GM12873 (cell line): Measurements from ENCODE around the gene PCNX1.

ENCODE experiments used
- CTCF ChIP-seq: IDR thresholded peaks from 2 replicates; pipeline ENCODE4 v1.5.1; 2012; ENCODE audit warnings: low read depth, mild to moderate bottlenecking, moderate library complexity, low read length, control low read depth; ENCODE audit not compliant: insufficient read depth; ENCODE audit errors: missing control alignments

Gene PCNX1

GRCh38 chr14:70987041-70987440 lies 79.8 kb downstream of the PCNX1 start:
- TF ChIP-seq CTCF, result no peak

- TF ChIP-seq CTCF, result no peak
Measured at GRCh38 chr14:70988452-70988851, 81.2 kb downstream of the PCNX1 start.

- TF ChIP-seq CTCF, result no peak
Measured at GRCh38 chr14:70993931-70994330, 86.7 kb downstream of the PCNX1 start.

DNA sequence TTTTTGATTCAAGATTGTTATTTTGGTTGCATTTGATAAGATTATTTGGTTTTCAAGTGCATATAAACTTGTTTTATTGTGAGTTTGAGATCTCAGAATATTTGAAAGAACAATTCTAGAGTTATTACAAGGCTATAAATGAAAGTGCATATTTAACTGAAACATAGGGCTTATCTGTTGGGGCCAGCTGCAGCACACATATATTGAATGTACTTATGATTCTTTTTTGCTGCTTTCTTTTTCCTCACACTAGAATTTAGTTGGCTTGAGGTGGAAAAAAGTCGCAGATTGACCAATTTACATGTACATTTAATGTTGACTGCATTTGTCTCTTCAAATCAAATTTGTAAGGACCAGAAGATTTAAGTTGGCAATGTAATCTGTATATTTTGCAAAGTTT lies 88.0 kb downstream of the PCNX1 start:
- TF ChIP-seq CTCF, result no peak

DNA sequence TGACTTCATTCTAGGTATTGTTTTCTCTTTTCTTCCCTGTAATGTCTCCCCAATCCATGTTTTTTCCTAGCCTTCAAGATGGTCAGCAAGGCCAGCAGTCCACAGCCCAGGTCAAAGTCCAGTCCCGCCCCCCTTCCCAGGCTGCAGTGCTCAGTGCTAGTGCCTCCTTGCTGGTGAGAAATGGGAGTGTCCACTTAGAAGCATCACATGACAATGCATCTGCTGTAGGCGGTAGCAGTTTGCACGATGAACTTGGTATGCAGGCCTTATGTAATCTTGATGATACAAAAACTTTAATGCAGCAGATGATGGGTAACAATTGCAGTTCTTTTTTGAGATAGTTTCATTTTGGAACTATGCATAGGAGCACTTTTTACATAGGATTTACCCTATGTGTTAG lies 88.4 kb downstream of the PCNX1 start:
- TF ChIP-seq CTCF, result no peak

DNA sequence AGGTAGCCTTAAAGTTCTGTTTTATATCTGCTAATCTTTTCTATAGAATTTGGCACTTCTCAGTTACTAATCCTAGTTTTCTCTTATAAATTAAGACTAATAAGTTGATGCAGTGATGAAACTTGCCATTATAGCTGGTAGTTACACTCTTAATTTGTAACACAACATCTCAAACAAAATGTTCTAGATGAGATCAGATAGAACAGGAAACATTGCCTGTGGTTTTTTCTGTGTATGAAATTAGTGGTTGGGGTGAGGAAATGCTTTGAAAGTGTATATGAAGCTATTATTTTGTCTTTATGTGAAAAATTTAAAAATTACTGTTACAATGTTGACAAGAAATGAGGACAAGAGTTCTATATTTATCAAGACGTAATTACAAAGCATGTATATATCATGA lies 91.9 kb downstream of the PCNX1 start:
- TF ChIP-seq CTCF, result no peak

- TF ChIP-seq CTCF, result no peak
Measured at GRCh38 chr14:71000091-71000490, 92.8 kb downstream of the PCNX1 start.
